KMS-11 (cell line): ENCODE results near the gene TAF1C.

ENCODE experiments used
- H2AFZ ChIP-seq: fragments of 200-600 bp; sonication (generic); 2 replicates; pipeline ENCODE4 v1.6.1; 2016; ENCODE audit warnings: antibody characterized with exemption, mixed run types, low read depth
- H3K27ac ChIP-seq: fragments of 200-600 bp; sonication (generic); 2 replicates; pipeline ENCODE4 v1.6.1; 2016; ENCODE audit warnings: mild to moderate bottlenecking, mixed run types
- H3K27me3 ChIP-seq: fragments of 200-600 bp; sonication (generic); 2 replicates; pipeline ENCODE4 v1.6.1; 2017; ENCODE audit warnings: mild to moderate bottlenecking, low read depth, mixed run types, moderate library complexity; ENCODE audit not compliant: insufficient read depth
- H3K36me3 ChIP-seq: fragments of 200-600 bp; sonication (generic); 2 replicates; pipeline ENCODE4 v1.6.1; 2017; ENCODE audit warnings: mild to moderate bottlenecking, mixed run types; ENCODE audit not compliant: insufficient read depth
- H3K4me1 ChIP-seq: fragments of 200-600 bp; sonication (generic); 2 replicates; pipeline ENCODE4 v1.6.1; 2016; ENCODE audit warnings: mild to moderate bottlenecking, low read depth, mixed run types; ENCODE audit not compliant: poor library complexity, severe bottlenecking
- H3K4me2 ChIP-seq: fragments of 200-600 bp; sonication (generic); 2 replicates; pipeline ENCODE4 v1.7.0; 2016; ENCODE audit warnings: mild to moderate bottlenecking, mixed run types
- H3K4me3 ChIP-seq: fragments of 200-600 bp; sonication (generic); IDR thresholded peaks from 2 replicates; pipeline ENCODE4 v1.6.1; 2017; ENCODE audit warnings: low read depth, low read length, mixed read lengths; ENCODE audit not compliant: insufficient read depth
- H3K79me2 ChIP-seq: fragments of 200-600 bp; sonication (generic); 2 replicates; pipeline ENCODE4 v1.6.1; 2016; ENCODE audit warnings: low read depth, mixed run types; ENCODE audit not compliant: insufficient read depth
- H3K9ac ChIP-seq: fragments of 200-600 bp; sonication (generic); 2 replicates; pipeline ENCODE4 v1.6.1; 2016; ENCODE audit warnings: mild to moderate bottlenecking, mixed run types
- H4K20me1 ChIP-seq: fragments of 200-600 bp; sonication (generic); 2 replicates; pipeline ENCODE4 v1.6.1; 2016; ENCODE audit warnings: mild to moderate bottlenecking, mixed run types; ENCODE audit not compliant: insufficient read depth
- TF ChIP-seq, protein P1 (sequence below): fragments of 200-600 bp; sonication (generic); conservative IDR thresholded peaks from 2 replicates; pipeline ENCODE4 v1.6.1; 2017; ENCODE audit warnings: low read depth, mild to moderate bottlenecking, antibody characterized with exemption, low read length, moderate library complexity, mixed read lengths

Gene TAF1C

DNA sequence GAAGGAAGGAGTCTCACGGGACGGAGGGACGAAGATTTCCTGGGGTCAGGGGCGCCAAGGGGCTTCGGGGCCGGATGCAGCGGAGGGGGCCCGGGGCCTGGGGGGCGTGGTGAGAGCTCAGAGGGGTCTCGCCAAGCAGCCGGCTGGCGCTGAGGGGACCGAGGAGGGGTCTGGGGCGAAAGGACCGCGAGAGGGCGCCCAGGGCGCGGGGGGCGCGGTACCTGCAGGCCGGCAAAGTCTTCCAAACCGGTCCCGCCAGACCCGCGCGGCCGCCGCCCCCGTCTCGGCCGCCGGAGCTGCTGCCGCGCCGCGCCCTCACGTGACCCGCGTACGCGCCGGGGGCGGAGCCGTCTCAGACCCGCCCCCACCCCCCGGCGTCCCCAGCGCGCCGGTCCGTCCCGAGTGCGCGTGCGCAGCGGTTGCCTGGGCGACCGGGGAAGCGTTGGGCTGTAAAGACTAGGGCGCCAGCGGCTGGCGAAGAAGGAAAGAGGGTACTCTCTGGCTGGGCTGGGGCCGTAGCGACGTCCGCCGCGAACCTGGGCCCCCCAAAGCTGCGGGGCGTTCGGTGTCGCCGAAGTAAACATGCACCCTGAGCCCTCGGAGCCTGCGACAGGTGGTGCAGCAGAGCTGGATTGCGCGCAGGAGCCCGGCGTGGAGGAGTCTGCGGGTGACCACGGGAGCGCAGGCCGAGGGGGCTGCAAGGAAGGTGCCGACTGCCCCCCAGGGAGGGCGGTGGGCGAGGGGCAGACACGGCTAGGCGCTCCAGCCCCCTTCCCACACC, 41.8 kb downstream of the TAF1C start, which contains the start of the genes DNAAF1 and HSDL1:
TSS of gene DNAAF1 (plus strand) at position 450 of the 781 bp plus-strand sequence. CDS start at position 583, 133 bp downstream.
TSS of gene HSDL1 (minus strand) at position 319 of the 781 bp plus-strand sequence. CDS start 13,856 bp downstream, outside the sequence.
- peaks cover 13% of the 10 kb centered on the region for H3K4me1 ChIP-seq
- H3K9ac ChIP-seq, result peak within 1 kb of the TSS; percentile 22; the same call in 1 of the 2 replicates
- no peaks in the 10 kb centered on the region for H4K20me1 ChIP-seq
- H3K79me2 ChIP-seq, result peaks cover 11% of the 10 kb centered on the region; the same call in 1 of the 2 replicates
- peak within 1 kb of the TSS; percentile 80 for H2AFZ ChIP-seq
- no peaks in the 10 kb centered on the region for H3K27me3 ChIP-seq
- no peak within 1 kb of the TSS for H3K27ac ChIP-seq
- no peak within 1 kb of the TSS for H3K4me3 ChIP-seq
- H3K4me2 ChIP-seq, result peak within 1 kb of the TSS; percentile 77
- H3K36me3 ChIP-seq, result no peaks in the 10 kb centered on the region
- TF ChIP-seq, protein P1, sequence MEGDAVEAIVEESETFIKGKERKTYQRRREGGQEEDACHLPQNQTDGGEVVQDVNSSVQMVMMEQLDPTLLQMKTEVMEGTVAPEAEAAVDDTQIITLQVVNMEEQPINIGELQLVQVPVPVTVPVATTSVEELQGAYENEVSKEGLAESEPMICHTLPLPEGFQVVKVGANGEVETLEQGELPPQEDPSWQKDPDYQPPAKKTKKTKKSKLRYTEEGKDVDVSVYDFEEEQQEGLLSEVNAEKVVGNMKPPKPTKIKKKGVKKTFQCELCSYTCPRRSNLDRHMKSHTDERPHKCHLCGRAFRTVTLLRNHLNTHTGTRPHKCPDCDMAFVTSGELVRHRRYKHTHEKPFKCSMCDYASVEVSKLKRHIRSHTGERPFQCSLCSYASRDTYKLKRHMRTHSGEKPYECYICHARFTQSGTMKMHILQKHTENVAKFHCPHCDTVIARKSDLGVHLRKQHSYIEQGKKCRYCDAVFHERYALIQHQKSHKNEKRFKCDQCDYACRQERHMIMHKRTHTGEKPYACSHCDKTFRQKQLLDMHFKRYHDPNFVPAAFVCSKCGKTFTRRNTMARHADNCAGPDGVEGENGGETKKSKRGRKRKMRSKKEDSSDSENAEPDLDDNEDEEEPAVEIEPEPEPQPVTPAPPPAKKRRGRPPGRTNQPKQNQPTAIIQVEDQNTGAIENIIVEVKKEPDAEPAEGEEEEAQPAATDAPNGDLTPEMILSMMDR, result no peak

- Histone ChIP-seq H3K36me3 (no peaks in the 10 kb centered on the region), H3K27ac (no peak overlapping the region), H3K4me2 (peak overlapping the region; percentile 77), H3K27me3 (no peaks in the 10 kb centered on the region), H3K9ac (peak overlapping the region; percentile 22; the same call in 1 of the 2 replicates), H2AFZ (peak overlapping the region; percentile 47), H4K20me1 (no peaks in the 10 kb centered on the region), H3K4me1 (peaks cover 20% of the 10 kb centered on the region), H3K4me3 (no peak overlapping the region), H3K79me2 (peaks cover 11% of the 10 kb centered on the region; the same call in 1 of the 2 replicates)
- TF ChIP-seq, protein P1, result no peak
These were observed 42.5 kb downstream of the TAF1C start for GRCh38 chr16:84144209-84144858.

DNA sequence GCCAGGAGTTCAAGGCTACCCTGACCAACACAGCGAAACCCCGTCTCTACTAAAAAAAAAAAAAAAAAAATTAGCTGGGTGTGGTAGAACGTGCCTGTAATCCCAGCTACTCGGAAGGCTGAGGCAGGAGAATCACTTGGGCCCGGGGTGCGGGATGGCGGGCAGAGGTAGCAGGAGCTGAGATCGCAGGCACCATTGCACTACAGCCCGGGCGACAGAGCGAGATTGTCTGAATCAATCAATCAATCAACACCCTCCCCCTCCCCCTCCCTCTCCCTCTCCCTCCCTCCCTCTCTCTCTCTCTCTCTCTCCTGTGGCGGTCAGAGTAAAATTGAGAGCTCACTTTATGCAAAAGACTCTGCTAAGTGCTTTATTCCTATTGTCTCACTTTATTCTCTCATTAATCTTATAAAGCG, 43.1 kb downstream of the TAF1C start:
- no peak overlapping the region for H3K27ac ChIP-seq
- no peak overlapping the region for H3K9ac ChIP-seq
- peaks cover 25% of the 10 kb centered on the region for H3K4me1 ChIP-seq
- peak overlapping the region; percentile 77 for H3K4me2 ChIP-seq
- peaks cover 11% of the 10 kb centered on the region; the same call in 1 of the 2 replicates for H3K79me2 ChIP-seq
- no peak overlapping the region for H3K4me3 ChIP-seq
- H3K36me3 ChIP-seq, result no peaks in the 10 kb centered on the region
- H3K27me3 ChIP-seq, result no peaks in the 10 kb centered on the region
- H2AFZ ChIP-seq, result no peak overlapping the region; the same call in 1 of the 2 replicates
- H4K20me1 ChIP-seq, result no peaks in the 10 kb centered on the region
- TF ChIP-seq, protein P1, result no peak

DNA sequence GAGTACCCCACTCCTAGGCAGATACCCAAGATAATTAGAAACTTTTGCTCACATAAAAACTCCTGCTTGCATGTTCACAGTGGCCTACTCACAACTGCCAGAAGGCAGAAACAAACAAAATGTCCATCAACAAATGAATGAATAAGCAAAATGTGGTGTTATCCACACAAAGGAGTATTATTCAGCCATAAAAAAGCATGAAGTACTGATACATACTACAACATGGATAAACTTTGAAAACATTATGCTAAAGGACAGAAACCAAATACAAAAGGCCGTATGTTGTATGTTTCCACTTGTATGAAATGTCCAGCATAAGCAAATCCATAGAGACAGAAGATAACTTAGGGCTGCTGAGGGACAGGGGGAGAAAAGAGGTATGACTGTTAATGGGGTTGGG, 43.8 kb downstream of the TAF1C start:
- H3K36me3 ChIP-seq, result no peaks in the 10 kb centered on the region
- TF ChIP-seq, protein P1, result no peak
- H2AFZ ChIP-seq, result no peak overlapping the region
- H3K27ac ChIP-seq, result no peak overlapping the region
- no peak overlapping the region for H3K4me2 ChIP-seq
- no peak overlapping the region for H3K9ac ChIP-seq
- peaks cover 11% of the 10 kb centered on the region; the same call in 1 of the 2 replicates for H3K79me2 ChIP-seq
- H3K27me3 ChIP-seq, result no peaks in the 10 kb centered on the region
- H4K20me1 ChIP-seq, result no peaks in the 10 kb centered on the region
- H3K4me1 ChIP-seq, result peaks cover 31% of the 10 kb centered on the region
- no peak overlapping the region for H3K4me3 ChIP-seq
